ENCODE data around the gene ATOH7.

Gene ATOH7

DNA sequence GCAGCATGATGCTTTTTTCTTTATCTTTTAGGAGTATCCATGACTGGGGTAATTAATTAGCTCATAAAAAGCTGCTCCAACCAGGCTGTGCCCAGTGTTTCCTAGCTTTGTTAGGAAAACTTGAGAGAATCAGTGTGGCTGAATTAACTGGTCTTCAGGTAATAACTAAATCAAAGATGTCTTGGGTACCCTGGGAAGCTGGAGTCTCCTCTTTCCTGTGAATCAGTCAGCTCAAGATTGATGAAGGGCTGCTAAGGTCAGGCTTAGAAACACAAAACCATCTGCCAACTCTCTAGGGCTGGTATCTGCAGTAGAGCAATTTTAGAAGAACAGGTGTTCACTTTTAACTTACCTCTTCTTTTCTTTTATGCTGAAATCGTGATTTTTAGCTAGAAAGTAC is 21.4 kb upstream of the ATOH7 start:
- Histone ChIP-seq H3K9ac (ENCODE audit: low read length) (no peak overlapping the region), H3K9me2 (ENCODE audit: low read depth, low read length) (no peaks in the 10 kb centered on the region)

DNA sequence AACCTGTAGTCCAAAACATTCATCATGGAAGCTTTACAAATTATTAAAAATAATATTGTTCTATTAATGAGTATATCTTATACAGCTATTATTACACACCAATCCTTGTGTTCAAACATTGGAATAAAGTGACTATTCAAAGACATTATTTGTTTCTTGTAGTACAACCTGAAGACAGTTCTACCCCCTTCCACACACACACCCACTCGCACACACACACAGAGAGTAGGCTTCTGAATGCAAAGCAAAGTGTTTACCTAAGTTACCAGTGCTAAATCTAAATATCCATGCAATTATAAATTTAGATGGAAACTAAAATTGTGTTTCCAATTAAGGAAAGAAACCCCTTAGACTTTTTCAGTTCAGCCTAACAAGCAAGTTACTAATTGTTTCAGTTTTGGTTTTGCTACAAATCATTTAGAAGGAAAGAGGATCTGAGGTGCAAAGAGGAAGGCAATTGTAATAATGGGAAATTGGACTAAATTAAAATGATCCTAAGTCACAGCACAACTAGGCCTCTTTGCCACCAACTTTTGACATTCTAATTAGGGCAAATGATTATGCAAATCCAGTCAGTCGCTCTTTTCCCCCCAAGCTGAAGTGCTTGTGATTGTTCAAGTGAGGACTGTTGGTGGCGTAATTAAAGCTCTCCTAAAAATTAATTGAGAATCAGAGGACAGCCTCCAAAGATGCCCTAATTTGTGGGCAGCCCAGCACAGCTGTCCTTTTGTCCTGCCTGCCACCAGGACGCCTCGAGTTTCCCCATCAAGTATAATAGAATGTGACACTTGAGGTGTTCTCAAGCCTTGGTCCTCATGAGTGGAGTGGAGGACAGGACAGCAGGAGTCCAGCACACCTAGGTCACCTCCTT is 19.9 kb upstream of the ATOH7 start:
- H3K79me2 ChIP-seq (ENCODE audit: insufficient read depth, low read length): no peaks in the 10 kb centered on the region
- no peaks in the 10 kb centered on the region for H3K27me3 ChIP-seq (ENCODE audit: insufficient read depth, low read length)
- H3K9ac ChIP-seq (ENCODE audit: low read length): no peak overlapping the region
- TF ChIP-seq, protein P1, sequence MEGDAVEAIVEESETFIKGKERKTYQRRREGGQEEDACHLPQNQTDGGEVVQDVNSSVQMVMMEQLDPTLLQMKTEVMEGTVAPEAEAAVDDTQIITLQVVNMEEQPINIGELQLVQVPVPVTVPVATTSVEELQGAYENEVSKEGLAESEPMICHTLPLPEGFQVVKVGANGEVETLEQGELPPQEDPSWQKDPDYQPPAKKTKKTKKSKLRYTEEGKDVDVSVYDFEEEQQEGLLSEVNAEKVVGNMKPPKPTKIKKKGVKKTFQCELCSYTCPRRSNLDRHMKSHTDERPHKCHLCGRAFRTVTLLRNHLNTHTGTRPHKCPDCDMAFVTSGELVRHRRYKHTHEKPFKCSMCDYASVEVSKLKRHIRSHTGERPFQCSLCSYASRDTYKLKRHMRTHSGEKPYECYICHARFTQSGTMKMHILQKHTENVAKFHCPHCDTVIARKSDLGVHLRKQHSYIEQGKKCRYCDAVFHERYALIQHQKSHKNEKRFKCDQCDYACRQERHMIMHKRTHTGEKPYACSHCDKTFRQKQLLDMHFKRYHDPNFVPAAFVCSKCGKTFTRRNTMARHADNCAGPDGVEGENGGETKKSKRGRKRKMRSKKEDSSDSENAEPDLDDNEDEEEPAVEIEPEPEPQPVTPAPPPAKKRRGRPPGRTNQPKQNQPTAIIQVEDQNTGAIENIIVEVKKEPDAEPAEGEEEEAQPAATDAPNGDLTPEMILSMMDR (IDR thresholded peaks at IDR 0.05; ENCODE audit: low read length): no peak
- TF ChIP-seq EZH2 (IDR thresholded peaks at IDR 0.05; ENCODE audit: borderline replicate concordance, low read length): no peak
- H3K4me1 ChIP-seq (ENCODE audit: insufficient read depth, low read length, severe bottlenecking): peaks cover 5% of the 10 kb centered on the region
- H3K4me3 ChIP-seq (ENCODE audit: low read depth, low read length, poor library complexity, severe bottlenecking): no peak overlapping the region
- H2AFZ ChIP-seq (ENCODE audit: low read length): no peak overlapping the region
- H3K4me2 ChIP-seq (ENCODE audit: low read length): no peak overlapping the region
- H3F3A ChIP-seq (ENCODE audit: insufficient read depth, low read length): no peaks in the 10 kb centered on the region
- H3K9me2 ChIP-seq (ENCODE audit: low read depth, low read length): no peaks in the 10 kb centered on the region
- no peaks in the 10 kb centered on the region for H3K9me3 ChIP-seq (ENCODE audit: low read length)
- H4K20me1 ChIP-seq (ENCODE audit: insufficient read depth, low read length): no peaks in the 10 kb centered on the region
- no peaks in the 10 kb centered on the region for H3K36me3 ChIP-seq (ENCODE audit: insufficient read depth, low read length)
- no peak overlapping the region for H3K27ac ChIP-seq (ENCODE audit: low read depth, low read length, poor library complexity, severe bottlenecking)

More for the DNA sequence above, 21.4 kb upstream of the ATOH7 start:
- no peaks in the 10 kb centered on the region for H3K79me2 ChIP-seq (ENCODE audit: insufficient read depth, low read length)
- no peaks in the 10 kb centered on the region for H4K20me1 ChIP-seq (ENCODE audit: insufficient read depth, low read length)
- H2AFZ ChIP-seq (ENCODE audit: low read length): no peak overlapping the region
- H3K4me3 ChIP-seq (ENCODE audit: low read depth, low read length, poor library complexity, severe bottlenecking): no peak overlapping the region
- H3K27ac ChIP-seq (ENCODE audit: low read depth, low read length, poor library complexity, severe bottlenecking): no peak overlapping the region
- no peaks in the 10 kb centered on the region for H3F3A ChIP-seq (ENCODE audit: insufficient read depth, low read length)
- no peaks in the 10 kb centered on the region for H3K27me3 ChIP-seq (ENCODE audit: insufficient read depth, low read length)
- no peaks in the 10 kb centered on the region for H3K9me3 ChIP-seq (ENCODE audit: low read length)
- TF ChIP-seq, protein P1 (IDR thresholded peaks at IDR 0.05; ENCODE audit: low read length): no peak
- no peak for TF ChIP-seq EZH2 (IDR thresholded peaks at IDR 0.05; ENCODE audit: borderline replicate concordance, low read length)
- peaks cover 5% of the 10 kb centered on the region for H3K4me1 ChIP-seq (ENCODE audit: insufficient read depth, low read length, severe bottlenecking)
- no peaks in the 10 kb centered on the region for H3K36me3 ChIP-seq (ENCODE audit: insufficient read depth, low read length)
- no peak overlapping the region for H3K4me2 ChIP-seq (ENCODE audit: low read length)

DNA sequence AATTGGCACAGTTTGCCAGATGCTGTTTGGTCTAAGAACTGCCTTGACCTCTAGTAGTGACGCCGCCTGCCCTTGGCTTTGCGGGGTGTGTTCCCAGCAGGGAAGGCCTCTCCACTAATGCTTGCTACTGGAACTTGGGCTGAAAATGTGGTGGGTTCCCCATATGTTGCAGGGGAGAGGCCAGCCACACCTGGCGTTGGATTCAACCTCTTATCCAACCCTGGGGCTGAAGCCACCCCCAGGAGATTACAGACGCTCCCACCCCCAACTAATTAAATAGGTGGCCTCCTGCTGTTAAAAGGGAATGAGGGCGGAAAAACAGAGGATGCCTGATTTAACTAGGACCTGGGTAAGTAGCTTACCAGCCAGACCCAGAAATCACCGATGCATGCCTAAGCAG is 19.2 kb upstream of the ATOH7 start:
- Histone ChIP-seq H4K20me1 (ENCODE audit: insufficient read depth, low read length) (no peaks in the 10 kb centered on the region), H3F3A (ENCODE audit: insufficient read depth, low read length) (no peaks in the 10 kb centered on the region), H3K9ac (ENCODE audit: low read length) (no peak overlapping the region), H3K4me1 (ENCODE audit: insufficient read depth, low read length, severe bottlenecking) (peaks cover 5% of the 10 kb centered on the region), H3K4me2 (ENCODE audit: low read length) (no peak overlapping the region), H3K36me3 (ENCODE audit: insufficient read depth, low read length) (no peaks in the 10 kb centered on the region), H3K79me2 (ENCODE audit: insufficient read depth, low read length) (no peaks in the 10 kb centered on the region), H3K9me2 (ENCODE audit: low read depth, low read length) (no peaks in the 10 kb centered on the region), H3K4me3 (ENCODE audit: low read depth, low read length, poor library complexity, severe bottlenecking) (no peak overlapping the region), H2AFZ (ENCODE audit: low read length) (no peak overlapping the region), H3K27me3 (ENCODE audit: insufficient read depth, low read length) (no peaks in the 10 kb centered on the region), H3K27ac (ENCODE audit: low read depth, low read length, poor library complexity, severe bottlenecking) (no peak overlapping the region), H3K9me3 (ENCODE audit: low read length) (no peaks in the 10 kb centered on the region)
- no peak for TF ChIP-seq EZH2 (IDR thresholded peaks at IDR 0.05; ENCODE audit: borderline replicate concordance, low read length)
- TF ChIP-seq, protein P1 (IDR thresholded peaks at IDR 0.05; ENCODE audit: low read length): no peak

All from OCI-LY1 (cell line).